OCI-LY3 (cell line): ENCODE data around the gene FGG.

ENCODE experiments used
- H2AFZ ChIP-seq: fragments of 200-600, 300-600 bp; shearing (Covaris generic); 2 replicates; pipeline ENCODE4 v1.6.0; 2014; ENCODE audit warnings: antibody characterized with exemption, low read depth, low read length
- H3K27ac ChIP-seq: fragments of 200-600, 300-600 bp; sonication (generic); 2 replicates; pipeline ENCODE4 v1.5.1; 2014; ENCODE audit warnings: mild to moderate bottlenecking, low read length, moderate library complexity, mixed read lengths
- H3K27me3 ChIP-seq: fragments of 200-600, 300-600 bp; sonication (generic); 2 replicates; pipeline ENCODE4 v1.6.1; 2014; ENCODE audit warnings: low read depth, low read length, mixed read lengths
- H3K36me3 ChIP-seq: fragments of 200-600, 300-600 bp; sonication (generic); replicated peaks from 2 replicates; pipeline ENCODE3; 2014; ENCODE audit warnings: low read depth, low read length, mixed read lengths
- H3K4me1 ChIP-seq: fragments of 300-600, 200-600 bp; sonication (generic); 2 replicates; pipeline ENCODE4 v1.6.1; 2014; ENCODE audit warnings: low read length, mixed read lengths
- H3K4me2 ChIP-seq: fragments of 200-600, 300-600 bp; sonication (generic); 2 replicates; pipeline ENCODE4 v1.6.1; 2014; ENCODE audit warnings: low read length, mixed read lengths
- H3K4me3 ChIP-seq: fragments of 300-600, 200-600 bp; sonication (generic); 2 replicates; pipeline ENCODE4 v1.5.1; 2014; ENCODE audit warnings: antibody characterized with exemption, mild to moderate bottlenecking, low read length, moderate library complexity
- H3K79me2 ChIP-seq: fragments of 300-600, 200-600 bp; shearing (Covaris generic); 2 replicates; pipeline ENCODE4 v1.6.1; 2014; ENCODE audit warnings: mild to moderate bottlenecking, low read length, mixed read lengths
- H3K9ac ChIP-seq: fragments of 300-600, 200-600 bp; shearing (Covaris generic); 2 replicates; pipeline ENCODE4 v1.6.0; 2014; ENCODE audit warnings: mild to moderate bottlenecking, low read length, moderate library complexity
- H3K9me3 ChIP-seq: fragments of 200-600, 300-600 bp; shearing (Covaris generic); 2 replicates; pipeline ENCODE4 v1.6.1; 2014; ENCODE audit warnings: low read length, mixed read lengths; ENCODE audit not compliant: insufficient read depth
- H4K20me1 ChIP-seq: fragments of 200-600, 300-600 bp; sonication (generic); 2 replicates; pipeline ENCODE4 v1.6.1; 2016; ENCODE audit warnings: low read length, mixed read lengths; ENCODE audit not compliant: insufficient read depth
- CTCF ChIP-seq: fragments of 200-600, 300-600 bp; sonication (generic); IDR thresholded peaks from 2 replicates; pipeline ENCODE4 v1.5.1; 2014; ENCODE audit warnings: antibody characterized with exemption, low read length, low read depth
- EZH2phosphoT487 ChIP-seq: fragments of 200-600 bp; shearing (Covaris generic); IDR thresholded peaks from 2 replicates; pipeline ENCODE4 v1.6.1; 2018; ENCODE audit warnings: antibody characterized with exemption, mixed run types, low read depth

Gene FGG

GRCh38 chr4:154642373-154643009 lies 30.0 kb upstream of the FGG start:
- Histone ChIP-seq H3K4me3 (no peak overlapping the region), H3K9ac (no peak overlapping the region), H3K27me3 (no peaks in the 10 kb centered on the region), H3K27ac (no peak overlapping the region), H3K4me1 (no peaks in the 10 kb centered on the region), H2AFZ (no peak overlapping the region), H3K4me2 (no peak overlapping the region), H3K36me3 (no peaks in the 10 kb centered on the region), H3K79me2 (no peaks in the 10 kb centered on the region), H3K9me3 (no peaks in the 10 kb centered on the region), H4K20me1 (no peaks in the 10 kb centered on the region)
- TF ChIP-seq EZH2phosphoT487, result no peak
- no peak for TF ChIP-seq CTCF

- no peaks in the 10 kb centered on the region for H3K79me2 ChIP-seq
- TF ChIP-seq EZH2phosphoT487 (no peak), CTCF (no peak)
- H3K4me1 ChIP-seq, result no peaks in the 10 kb centered on the region
- no peaks in the 10 kb centered on the region for H4K20me1 ChIP-seq
- no peak overlapping the region for H3K4me3 ChIP-seq
- no peaks in the 10 kb centered on the region for H3K36me3 ChIP-seq
- H3K9me3 ChIP-seq, result no peaks in the 10 kb centered on the region
- no peaks in the 10 kb centered on the region for H3K27me3 ChIP-seq
- H3K9ac ChIP-seq, result no peak overlapping the region
- no peak overlapping the region for H2AFZ ChIP-seq
- H3K4me2 ChIP-seq, result no peak overlapping the region
- no peak overlapping the region for H3K27ac ChIP-seq
Measured at GRCh38 chr4:154640999-154641398, 28.5 kb upstream of the FGG start.

- Histone ChIP-seq H3K9ac (no peak overlapping the region), H3K27ac (no peak overlapping the region), H2AFZ (no peak overlapping the region), H3K4me2 (no peak overlapping the region), H3K9me3 (no peaks in the 10 kb centered on the region), H4K20me1 (no peaks in the 10 kb centered on the region), H3K36me3 (no peaks in the 10 kb centered on the region), H3K4me1 (peaks cover 5% of the 10 kb centered on the region; the same call in 1 of the 2 replicates), H3K27me3 (peaks cover 22% of the 10 kb centered on the region), H3K4me3 (no peak overlapping the region), H3K79me2 (no peaks in the 10 kb centered on the region)
- TF ChIP-seq CTCF, result no peak
- no peak for TF ChIP-seq EZH2phosphoT487
Measured at GRCh38 chr4:154634058-154634457, 21.6 kb upstream of the FGG start.

- Histone ChIP-seq H3K79me2 (no peaks in the 10 kb centered on the region), H3K4me2 (no peak overlapping the region), H3K4me3 (no peak overlapping the region), H2AFZ (no peak overlapping the region), H3K9me3 (no peaks in the 10 kb centered on the region), H3K9ac (no peak overlapping the region), H3K27ac (no peak overlapping the region), H3K27me3 (peaks cover 22% of the 10 kb centered on the region), H3K4me1 (peaks cover 5% of the 10 kb centered on the region; the same call in 1 of the 2 replicates), H3K36me3 (no peaks in the 10 kb centered on the region), H4K20me1 (no peaks in the 10 kb centered on the region)
- TF ChIP-seq CTCF (no peak), EZH2phosphoT487 (no peak)
Measured at GRCh38 chr4:154631828-154632227, 19.4 kb upstream of the FGG start.
